Activated gamma-delta T cell treated with anti-CD3 and anti-CD28 coated beads, Interleukin-2, amount 50 U/mL, for 16 hours (primary cell): ENCODE data around the gene TSSK2.
"Not testable (repeated sequence)": the region's sequence is repeated elsewhere in the genome, so short reads cannot be mapped to it uniquely, and the experiment has no call there.

ENCODE experiments used
- DNase-seq: peaks from one replicate; pipeline ENCODE4 v3.0.0-alpha.2; 2020; ENCODE audit warnings: low read depth

Gene TSSK2

DNA sequence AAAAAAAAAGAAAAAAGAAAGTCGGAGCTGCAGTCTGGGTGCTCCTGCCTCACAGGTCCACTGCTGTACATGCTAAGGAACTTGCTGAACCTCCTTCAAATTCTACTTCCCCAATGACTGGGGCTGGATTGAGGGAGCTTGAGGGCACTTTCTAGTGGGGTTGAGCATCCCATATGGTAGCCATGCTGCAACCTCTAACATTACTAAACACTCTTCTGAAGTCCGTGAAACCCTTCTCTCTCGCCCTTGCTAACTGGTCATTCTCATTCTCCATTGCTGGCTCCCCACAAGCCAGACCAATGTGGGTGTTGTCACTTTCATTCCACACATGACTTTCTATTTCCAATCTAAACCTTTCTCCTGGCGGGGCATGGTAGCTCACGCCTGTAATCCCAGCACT, 12.1 kb downstream of the TSSK2 start:
- DNase-seq, result no peak

DNA sequence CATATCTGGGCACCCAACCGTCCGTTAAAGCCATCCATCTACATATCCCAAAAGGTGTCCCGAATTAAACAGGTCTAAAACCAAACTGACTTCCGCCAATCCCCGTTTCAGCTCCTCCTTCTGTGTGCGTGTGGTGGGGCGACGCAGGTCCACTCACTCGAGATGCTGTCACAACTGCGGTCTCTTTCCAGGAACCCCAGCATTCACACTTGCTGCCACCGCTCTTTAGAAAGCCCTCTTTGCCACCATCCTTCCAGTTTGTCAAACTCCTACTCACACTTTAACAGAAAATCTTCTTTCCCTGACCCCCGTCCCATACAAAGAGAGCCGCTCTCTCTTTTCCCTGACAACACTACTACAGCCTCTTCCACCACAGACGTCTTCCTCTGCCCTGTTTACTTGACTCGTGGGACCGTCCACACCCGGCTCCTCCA, 12.9 kb downstream of the TSSK2 start:
- no peak for DNase-seq

DNA sequence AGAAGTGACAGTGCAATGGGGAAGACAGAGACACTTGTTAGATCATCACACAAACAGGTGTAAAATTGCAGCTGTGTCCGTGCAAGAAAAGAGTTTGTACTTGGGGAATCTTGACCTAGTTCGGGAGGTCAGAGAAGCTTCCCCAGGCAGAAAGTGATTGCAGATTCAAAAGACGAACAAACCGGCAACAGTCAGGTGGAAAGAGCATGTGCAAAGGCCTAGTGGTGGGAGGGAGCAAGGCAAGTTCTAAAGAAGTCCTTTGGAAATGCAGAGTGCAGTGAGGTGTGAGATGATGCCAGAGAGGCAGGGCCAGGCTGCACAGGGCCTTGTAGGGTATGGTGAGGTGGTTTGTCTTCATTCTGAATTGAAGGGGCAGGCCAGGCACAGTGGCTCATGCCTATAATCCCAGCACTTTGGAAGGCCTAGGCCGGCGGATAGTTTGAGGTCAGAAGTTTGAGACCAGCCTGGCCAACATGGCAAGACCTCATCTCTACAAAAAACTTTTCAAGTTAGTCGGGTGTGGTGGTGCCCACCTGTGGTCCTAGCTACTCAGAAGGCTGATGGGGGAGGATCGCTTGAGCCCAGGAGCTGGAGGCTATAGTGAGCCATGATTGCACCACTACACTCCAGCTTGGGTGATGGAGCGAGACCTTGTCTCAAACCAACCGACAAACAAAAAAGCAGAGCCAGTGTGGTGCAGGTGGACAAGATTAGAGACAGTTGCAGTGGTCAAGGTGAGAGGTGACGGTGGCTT, 15.3 kb downstream of the TSSK2 start:
- no peak for DNase-seq

DNA sequence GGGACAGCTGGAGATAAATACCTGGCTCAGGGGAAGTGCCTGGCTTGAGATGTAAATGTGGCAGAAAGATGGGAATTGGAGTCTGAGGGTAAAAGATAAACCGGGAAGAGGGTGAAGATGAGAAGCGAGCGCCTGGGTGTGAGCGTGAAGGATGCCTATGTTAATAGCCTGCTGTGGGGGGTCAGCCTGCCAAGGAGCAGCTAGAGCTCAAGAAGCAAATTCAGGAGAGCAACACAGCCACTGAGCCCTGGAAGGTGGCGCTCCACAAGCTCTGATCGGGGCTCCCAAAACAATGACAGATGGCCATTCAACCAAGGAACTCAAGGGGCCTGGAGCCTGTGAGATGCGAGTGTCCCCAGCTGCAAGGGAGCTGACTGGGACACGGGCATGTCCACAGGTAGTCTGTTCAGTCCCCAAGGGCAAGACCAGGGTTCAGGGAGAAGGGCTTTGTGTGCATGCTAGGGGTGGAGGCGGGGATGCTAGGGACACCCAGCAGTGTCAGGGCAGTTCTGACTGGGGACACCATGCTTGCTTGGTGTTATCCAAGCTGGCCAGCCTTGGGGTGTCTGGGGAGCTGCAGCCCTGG, 16.2 kb downstream of the TSSK2 start:
- DNase-seq, result no peak

DNA sequence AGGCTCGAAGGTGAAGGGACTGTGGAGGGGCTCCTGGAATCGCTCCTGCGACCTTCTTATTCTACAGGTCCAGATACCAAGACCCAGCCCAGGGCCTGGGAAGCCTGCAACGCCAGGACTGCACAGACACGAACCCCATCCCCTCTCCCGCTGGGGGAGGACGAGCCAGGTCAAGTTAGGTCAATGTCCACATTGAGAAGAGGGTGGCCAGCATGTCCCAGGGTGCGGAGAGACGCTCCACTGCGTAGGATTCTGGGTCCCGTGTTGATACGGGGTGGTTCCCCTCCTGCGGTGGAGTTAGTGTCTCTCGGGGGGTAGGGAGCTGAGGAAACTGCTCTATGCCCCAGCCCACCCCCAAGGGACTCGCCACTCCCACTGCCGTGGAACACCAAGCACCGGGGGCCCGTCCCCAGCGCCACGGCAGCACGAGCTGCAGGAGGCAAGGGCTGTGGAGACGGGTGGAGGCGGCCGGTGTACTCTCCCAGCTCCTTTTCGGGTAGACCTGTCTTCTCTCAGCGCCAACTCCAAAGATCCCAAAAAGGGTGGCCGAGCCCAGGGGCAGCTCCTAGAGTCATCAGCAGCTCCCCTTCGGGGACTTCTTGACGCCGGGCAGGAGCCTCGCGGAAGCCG, 17.4 kb downstream of the TSSK2 start:
- DNase-seq, result no peak

DNA sequence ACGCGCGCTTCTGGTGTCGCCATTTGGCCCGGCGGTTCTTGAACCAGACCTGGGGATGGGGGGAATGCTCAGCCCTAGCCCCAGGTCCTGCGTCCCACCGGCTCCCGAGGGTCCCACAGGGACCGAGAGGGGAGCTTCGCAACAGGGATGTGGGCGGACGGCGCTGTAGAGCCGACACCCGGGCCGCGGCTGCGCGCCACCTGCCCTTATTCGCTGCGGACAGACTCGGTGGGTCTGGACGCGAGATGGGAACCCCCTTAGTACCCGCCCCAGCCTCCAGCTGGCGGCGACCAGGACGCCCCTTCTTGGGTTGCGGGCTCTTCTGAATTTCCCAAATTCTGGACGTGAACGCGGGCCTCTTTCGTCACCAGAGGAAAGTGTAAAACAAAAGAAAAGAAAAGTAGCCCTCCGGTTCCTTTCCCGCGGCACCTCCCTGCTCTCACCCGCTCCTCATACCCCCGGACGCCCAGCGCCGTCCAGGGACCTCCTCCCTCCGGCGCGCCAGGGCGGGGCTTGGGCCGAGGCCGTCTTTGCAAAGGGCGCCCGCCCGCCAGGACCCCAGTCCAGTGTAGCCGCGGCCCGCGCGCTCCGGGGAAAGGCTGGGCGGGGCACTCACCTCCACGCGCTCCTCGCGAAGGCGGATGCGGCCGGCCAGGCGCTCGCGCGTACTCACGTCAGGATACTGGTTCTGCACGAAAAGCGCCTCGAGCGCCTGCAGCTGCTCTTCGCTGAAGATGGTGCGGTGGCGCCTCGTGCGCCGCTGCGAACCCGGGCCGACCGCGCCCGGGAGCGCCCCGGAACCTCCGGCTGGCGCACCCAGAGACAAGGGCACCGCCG, 18.2 kb downstream of the TSSK2 start:
- DNase-seq, result no peak

DNA sequence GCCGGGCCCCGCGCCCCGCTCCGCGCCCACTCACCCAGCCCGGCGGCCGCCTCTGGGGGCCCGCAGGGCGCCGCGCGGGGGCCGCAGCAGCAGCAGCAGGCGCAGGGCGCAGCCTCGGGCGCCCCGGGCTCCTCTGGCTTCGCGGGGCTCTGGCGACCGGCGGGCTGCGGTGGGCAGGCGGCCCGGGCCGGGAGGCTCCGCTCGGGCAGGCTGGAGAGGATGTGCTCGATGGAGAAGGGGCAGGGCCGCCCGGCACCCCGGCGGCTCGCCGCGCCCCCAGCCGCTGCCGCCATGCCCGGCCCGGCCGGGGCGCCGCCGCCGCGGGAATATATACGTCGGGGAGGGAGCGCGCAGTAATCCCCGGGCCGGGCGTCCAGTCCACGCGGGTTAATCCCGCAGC, 18.9 kb downstream of the TSSK2 start, which contains the start of gene GSC2:
Gene GSC2, minus strand, starts transcription at position 302 of the 400 bp plus-strand sequence. Its CDS starts 9 bp downstream, at position 293.
- no peak for DNase-seq

DNA sequence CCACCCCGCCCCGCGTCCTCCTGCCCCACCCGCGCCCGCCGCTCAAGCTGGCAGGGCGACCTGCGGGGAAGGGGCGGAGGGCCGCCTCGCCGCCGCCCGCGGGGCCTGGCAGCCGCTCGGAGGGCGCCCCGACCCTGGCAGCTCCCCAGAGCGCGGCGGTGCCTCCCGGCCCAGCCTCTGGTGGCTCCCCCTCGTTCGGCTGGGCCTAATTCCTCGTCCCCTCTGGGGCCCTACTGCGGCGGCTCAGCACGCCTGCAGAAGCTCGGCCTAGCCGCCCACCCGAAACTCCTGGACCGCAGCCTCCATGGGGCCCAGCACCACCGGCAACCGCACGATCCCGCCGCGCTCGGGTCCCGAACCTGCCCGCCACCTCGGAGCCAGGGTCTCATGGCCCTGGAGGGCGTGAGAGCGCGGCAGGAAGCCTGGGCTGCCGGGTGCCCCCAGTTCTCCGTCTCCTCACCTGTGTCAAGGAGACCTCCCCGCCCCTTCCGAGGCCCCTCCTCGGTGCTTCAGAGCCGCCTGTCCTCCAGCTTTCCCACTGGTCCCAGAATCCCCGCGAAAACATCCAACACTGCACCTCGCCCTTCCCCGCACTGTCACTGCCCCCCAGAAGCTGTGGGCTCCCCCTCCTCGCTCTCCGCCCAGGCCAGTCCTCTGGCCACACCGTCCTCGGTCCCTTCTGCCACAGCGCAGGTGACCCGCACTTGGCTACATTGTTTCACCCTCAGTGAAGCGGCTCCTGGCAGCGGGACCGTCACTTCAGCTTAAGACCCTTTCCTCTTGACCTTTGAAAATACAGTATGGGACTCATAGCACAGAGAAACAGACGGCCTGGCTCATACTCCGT, 19.6 kb downstream of the TSSK2 start:
- DNase-seq, result no peak

DNA sequence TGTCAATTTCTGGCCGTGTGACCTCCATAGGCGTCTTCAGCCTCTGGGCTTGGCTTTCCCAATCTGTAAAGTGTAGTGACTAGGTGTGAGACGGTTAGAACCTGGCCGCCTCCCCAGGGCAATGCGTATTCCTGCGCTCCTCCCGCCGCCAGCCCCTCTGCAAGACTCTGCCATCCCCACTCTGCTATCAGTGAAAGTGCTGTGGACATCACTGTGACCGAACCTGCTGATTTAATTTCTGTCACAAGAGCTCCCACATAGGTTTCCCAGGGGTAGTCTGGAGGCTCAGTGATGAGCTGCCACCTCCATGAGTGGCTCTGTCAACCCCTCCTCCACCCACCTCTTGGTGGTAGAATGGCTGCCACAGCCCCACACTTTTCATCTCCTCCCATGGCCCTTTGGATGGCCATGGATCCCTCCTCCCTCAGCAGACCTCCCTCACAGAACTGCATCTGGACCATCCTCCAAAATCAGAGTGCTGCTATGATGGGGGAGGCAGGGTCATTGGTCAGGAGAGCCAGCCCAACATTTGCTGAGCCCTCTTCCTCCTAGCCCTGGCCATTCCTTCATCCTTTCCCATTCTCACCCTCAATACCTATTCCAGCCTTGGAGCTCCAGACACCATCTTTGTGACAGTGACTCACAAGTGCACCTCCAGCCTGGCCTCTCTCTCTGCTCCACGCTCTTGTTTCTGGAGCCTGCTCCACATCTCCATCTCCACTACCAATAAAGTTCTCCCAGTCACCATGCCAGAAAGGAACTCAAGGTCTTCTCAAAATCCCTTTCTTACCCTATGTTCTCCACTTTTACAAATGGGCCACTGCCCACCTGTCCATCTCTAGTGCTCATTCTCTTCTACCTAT, 20.5 kb downstream of the TSSK2 start:
- DNase-seq, result no peak

DNA sequence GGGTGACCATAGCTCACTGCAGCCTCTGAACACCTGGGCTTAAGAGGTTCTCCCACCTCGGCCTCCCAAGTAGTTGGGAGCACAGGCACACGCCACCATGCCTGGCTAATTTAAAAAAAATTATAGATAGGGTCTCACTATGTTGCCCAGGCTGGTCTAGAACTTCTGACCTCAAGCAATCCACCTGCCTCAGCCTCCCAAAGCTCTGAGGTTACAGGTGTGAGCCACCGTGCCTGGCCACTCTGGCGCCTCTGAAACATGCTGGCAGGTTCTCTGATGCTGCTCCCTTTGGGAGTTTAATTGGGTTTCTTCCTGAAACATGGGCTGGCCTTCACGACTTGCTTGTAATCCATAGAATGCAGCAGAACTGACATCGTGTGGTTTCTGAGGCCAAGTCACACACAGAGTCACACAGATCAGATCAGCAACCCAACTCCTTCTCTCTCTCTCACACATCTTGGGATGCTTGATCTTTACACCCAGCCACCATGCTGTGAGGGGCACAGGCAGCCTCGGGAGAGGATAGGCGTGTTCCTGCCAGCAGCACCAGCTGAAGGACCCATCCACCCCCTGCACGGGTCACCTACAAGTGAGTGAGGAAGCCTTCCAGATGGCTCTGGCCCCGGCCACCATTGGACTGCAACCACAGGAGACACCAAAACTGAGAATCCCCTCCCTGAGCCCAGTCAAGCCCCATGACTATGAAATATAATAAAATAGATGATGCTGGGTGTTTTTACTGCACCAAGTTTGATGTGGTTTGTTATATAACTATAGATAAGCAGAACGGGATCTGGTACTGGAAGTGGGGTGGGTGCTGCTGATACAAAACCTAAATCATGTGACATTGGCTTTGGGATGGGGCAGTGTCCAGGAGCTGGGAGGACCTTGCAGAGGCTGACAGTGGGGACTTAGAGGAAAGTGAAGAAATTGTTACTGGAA, 22.1 kb downstream of the TSSK2 start:
- no peak for DNase-seq

DNA sequence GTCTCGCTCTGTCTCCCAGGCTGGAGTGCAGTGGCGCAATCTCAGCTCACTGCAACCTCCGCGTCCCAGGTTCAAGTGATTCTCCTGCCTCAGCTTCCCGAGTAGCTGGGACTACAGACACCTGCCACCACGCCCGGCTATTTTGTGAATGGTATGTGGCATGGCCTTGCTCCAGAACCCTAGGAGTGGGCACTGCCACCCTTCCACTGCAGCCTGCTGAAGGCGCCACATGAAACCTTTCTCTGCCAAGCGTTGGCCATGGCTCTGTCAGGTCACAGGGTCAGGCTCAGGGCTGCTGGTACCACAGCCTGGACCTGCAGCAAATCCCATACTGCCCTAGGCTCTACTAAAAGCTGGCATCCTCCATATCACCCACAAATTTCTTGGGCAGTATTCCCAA, 25.0 kb downstream of the TSSK2 start:
- DNase-seq, result not testable (repeated sequence)

DNA sequence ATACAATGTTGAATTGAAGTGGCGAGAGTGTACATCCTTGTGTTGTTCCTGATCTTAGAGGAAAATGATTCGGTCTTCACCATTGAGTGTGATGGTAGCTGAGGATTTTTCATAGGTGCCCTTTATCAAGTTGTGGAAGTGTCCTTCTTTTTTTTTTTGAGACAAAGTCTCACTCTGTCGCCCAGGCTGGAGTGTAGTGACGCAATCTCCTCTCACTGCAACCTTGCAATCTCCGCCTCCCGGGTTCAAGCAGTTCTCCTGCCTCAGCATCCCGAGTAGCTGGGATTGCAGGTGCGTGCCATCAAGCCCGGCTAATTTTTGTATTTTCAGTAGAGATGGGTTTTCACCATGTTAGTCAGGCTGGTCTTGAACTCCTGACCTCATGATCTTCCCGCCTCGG, 27.5 kb downstream of the TSSK2 start:
- not testable (repeated sequence) for DNase-seq

DNA sequence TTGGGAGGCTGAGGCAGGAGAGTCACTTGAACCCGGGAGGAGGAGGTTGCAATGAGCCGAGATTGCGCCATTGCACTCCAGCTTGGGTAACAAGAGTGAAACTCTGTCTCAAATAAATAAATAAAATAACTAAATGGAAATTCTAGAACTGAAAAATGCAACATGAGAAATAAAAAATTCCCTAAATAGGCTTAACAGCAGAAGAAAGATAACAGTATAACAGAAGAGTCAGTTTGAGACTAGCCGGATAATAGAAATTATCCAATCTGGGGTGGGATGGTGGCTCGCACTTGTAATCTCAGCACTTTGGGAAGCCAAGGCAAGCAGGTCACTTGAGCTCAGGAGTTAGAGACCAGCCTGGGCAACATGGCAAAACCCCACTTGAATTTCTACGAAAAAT, 33.3 kb downstream of the TSSK2 start:
- DNase-seq, result no peak

DNA sequence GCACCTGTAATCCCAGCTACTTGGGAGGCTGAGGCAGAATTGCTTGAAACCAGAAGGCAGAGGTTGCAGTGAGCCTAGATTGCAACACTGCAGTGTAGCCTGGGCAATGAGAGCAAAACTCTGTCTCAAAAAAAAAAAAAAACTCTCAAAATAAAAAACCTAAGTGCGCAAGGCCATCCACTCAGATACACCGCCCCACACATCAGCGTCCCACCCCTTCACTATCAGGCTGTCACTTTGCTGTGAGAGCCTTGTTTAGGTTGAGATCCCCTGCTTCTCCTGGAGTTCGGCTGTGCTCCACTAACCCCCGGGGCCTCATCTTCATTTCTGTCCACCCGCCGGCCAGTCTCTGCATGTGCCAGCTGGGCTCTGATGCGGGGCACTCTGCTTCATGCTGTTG, 35.3 kb downstream of the TSSK2 start:
- no peak for DNase-seq

DNA sequence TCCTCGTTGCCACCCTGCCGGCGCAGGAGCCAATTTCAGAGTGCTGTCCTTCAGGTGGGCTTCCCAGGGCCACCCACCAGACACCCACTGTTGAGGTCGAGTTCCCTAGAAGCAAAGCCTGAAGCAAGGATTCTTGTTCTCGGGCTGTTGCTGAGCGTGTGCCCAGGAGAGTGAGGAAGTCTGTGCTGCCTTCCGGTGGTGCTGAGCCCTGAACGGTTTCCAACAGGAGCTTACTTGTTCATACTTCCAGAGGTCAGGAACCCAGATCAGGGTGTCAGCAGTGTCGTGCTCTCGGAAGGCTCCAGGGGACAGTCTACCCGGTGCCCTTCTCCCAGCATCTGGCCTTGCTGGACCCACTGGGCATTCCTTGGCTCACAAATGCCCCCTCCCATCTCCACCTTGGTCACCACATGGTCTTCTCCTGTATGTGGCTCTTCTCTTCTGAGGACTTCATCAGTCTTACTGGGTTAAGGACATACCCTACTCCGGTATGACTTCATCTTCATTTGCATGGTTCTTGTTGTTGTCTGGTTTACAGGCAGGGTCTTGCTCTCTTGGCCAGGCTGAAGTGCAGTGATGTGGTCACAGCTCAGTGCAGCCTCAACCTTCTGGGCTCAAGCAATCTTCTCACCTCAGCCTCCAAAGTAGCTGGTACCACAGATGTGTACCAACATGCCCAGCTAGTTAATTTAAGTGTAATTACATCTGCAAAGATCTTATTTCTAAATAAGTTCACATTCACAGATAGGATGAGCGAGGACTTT, 36.2 kb downstream of the TSSK2 start:
- DNase-seq, result no peak

DNA sequence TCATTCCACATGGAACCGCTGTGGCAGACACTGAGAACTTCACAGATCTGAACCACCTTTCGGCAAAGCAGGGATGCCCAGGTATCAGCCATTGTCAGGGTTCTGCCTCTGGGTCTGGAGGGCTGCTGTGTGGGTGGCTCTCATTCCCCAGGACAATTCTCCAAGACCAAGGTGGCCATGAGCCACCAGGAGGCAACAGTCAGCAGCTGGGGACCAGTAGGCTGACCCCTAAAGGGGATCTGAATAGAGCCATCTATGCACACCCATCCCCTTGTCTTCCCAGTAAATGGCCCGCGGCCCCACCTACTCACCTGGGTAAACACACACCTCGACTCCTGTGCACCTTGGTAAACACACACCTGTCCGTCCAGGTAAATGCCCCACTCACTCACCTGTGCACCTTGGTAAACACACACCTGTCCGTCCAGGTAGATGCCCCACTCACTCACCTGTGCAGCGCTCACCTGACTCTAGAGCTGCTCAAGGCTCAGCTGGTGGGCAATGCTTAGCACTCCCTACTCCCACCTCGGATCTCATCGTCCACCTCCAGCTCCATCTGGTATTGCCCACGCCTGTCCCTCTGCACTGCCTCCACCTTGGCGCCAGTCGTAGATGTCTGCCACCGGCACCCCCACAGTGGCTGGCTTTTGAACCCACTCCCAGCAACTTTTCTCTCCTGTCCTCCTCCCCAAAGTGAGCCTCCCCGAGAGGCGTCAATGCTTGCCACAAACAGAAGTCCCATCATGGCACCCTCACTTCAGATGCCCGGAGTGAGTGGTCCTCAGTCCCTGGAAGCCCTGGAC, 37.2 kb downstream of the TSSK2 start:
- no peak for DNase-seq

DNA sequence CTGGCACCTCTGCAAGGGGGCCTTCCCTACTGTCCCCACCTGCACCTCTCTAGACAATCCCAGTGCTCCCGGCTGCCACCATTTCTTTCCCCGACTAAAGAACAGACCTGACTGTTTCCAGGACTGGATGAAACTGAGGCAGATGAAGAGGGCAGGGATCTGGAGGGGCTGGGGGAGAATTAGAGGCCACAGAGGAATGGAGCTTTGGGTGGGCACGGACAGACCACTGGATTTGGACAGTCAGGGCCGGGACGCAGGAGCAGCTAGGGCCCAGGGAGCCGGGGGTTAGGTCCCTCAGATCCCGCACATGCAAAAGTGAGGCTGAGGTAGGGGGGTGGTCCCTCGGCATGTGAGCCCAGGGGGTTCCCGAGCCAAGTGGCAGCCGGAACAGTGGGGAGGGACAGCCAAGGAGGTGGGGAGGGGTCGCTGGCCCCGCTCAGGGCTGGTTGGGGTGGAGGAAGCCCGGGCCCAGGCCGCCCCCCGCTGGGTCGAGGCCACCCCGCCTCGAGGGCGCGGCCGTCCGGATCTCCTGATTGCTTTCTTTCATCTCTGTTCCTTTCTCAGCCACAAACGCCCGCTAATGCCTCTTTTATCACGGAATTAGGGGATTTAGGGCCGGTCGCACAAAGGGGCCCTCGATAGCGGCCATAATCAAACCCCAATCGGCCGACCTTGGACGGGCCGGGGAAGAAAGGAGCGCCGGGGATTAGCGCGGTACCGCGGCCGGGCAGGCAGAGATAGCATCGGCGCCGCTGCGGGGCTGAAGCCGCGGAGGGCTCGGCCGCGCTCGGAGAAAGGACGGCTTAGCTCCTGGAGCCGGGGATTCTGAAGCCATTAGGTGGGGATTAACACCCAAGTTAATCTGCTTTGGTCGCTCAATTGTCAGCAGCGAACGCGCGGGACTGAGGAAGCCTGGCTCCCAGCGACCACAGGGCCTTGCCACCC, 38.2 kb downstream of the TSSK2 start:
- no peak for DNase-seq
